ENCODE results near the gene HLA-DMA. TPM values are rescaled to one million over a fixed set of nuclear protein-coding genes. Genes with fewer than 3 reads are reported as not detected.
A peak's percentile ranks its signal among the peaks of the same experiment; 100 is the strongest.

HLA-DMA gene
- total and polyA plus RNA-seq, 9 of the 15 experiments (the other 6 are each of a cell fraction or from before 2014, with no cell fraction given): 0.13 to 0.83 (median 0.51) TPM

DNA sequence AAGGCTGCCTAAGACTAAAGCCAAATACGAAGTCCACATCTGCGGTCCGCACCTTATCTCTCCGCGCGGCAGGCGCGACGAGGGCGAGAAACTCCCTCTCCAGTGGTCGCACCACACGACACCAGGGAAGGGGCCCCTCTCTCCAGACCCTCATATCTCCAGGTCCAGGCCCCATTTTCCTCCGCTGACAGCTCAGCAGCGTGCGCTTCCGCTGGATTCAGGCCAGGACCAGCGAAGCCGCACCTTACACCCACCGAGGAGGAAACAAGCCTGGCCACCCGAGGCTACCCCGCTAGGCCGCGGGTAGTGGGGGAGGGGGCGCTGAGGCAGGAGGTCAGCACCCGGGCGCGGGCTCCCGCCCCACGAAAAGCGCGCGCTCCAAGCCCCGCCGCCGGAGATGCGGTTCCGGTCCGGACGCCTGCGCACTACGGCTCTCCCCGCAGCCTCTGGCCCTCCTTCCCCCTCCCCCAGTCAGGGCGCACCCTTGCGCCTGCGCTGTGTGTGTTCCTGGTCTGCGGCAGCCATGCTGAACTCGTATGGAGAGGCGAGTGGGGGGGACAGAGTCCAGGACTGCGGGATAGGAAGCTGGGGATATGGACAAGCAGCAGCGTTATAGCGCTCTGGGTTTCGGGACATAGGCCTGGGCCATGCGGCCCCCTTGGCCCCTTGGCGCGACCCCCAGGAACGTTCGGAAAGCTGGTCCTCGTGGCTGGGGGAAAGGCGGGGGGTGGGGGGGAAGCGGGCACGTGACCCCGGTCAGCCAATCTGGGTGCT, 15.4 kb upstream of the HLA-DMA start, which contains the start of gene BRD2 (continued):
- TF ChIP-seq C11orf30 (IDR thresholded peaks at IDR 0.05; ENCODE audit: low read depth): no peak
- peak; percentile 100 for TF ChIP-seq NRF1 (conservative IDR thresholded peaks at IDR 0.05 in 1 of 2, IDR thresholded peaks at IDR 0.05 in 1 of 2)
- TF ChIP-seq ILF3 (IDR thresholded peaks at IDR 0.05; ENCODE audit: borderline replicate concordance): no peak
- no peak for TF ChIP-seq ZNF282 (CRISPR knock-in tag; IDR thresholded peaks at IDR 0.05)
- TF ChIP-seq, protein P1, sequence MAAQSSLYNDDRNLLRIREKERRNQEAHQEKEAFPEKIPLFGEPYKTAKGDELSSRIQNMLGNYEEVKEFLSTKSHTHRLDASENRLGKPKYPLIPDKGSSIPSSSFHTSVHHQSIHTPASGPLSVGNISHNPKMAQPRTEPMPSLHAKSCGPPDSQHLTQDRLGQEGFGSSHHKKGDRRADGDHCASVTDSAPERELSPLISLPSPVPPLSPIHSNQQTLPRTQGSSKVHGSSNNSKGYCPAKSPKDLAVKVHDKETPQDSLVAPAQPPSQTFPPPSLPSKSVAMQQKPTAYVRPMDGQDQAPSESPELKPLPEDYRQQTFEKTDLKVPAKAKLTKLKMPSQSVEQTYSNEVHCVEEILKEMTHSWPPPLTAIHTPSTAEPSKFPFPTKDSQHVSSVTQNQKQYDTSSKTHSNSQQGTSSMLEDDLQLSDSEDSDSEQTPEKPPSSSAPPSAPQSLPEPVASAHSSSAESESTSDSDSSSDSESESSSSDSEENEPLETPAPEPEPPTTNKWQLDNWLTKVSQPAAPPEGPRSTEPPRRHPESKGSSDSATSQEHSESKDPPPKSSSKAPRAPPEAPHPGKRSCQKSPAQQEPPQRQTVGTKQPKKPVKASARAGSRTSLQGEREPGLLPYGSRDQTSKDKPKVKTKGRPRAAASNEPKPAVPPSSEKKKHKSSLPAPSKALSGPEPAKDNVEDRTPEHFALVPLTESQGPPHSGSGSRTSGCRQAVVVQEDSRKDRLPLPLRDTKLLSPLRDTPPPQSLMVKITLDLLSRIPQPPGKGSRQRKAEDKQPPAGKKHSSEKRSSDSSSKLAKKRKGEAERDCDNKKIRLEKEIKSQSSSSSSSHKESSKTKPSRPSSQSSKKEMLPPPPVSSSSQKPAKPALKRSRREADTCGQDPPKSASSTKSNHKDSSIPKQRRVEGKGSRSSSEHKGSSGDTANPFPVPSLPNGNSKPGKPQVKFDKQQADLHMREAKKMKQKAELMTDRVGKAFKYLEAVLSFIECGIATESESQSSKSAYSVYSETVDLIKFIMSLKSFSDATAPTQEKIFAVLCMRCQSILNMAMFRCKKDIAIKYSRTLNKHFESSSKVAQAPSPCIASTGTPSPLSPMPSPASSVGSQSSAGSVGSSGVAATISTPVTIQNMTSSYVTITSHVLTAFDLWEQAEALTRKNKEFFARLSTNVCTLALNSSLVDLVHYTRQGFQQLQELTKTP (IDR thresholded peaks at IDR 0.05; ENCODE audit: low read depth in 1 of 2, partially characterized antibody in 2 of 2): peak in 1 of 2 experiments; percentile 48
- TF ChIP-seq, protein P2, sequence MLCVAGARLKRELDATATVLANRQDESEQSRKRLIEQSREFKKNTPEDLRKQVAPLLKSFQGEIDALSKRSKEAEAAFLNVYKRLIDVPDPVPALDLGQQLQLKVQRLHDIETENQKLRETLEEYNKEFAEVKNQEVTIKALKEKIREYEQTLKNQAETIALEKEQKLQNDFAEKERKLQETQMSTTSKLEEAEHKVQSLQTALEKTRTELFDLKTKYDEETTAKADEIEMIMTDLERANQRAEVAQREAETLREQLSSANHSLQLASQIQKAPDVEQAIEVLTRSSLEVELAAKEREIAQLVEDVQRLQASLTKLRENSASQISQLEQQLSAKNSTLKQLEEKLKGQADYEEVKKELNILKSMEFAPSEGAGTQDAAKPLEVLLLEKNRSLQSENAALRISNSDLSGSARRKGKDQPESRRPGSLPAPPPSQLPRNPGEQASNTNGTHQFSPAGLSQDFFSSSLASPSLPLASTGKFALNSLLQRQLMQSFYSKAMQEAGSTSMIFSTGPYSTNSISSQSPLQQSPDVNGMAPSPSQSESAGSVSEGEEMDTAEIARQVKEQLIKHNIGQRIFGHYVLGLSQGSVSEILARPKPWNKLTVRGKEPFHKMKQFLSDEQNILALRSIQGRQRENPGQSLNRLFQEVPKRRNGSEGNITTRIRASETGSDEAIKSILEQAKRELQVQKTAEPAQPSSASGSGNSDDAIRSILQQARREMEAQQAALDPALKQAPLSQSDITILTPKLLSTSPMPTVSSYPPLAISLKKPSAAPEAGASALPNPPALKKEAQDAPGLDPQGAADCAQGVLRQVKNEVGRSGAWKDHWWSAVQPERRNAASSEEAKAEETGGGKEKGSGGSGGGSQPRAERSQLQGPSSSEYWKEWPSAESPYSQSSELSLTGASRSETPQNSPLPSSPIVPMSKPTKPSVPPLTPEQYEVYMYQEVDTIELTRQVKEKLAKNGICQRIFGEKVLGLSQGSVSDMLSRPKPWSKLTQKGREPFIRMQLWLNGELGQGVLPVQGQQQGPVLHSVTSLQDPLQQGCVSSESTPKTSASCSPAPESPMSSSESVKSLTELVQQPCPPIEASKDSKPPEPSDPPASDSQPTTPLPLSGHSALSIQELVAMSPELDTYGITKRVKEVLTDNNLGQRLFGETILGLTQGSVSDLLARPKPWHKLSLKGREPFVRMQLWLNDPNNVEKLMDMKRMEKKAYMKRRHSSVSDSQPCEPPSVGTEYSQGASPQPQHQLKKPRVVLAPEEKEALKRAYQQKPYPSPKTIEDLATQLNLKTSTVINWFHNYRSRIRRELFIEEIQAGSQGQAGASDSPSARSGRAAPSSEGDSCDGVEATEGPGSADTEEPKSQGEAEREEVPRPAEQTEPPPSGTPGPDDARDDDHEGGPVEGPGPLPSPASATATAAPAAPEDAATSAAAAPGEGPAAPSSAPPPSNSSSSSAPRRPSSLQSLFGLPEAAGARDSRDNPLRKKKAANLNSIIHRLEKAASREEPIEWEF (CRISPR knock-in tag; IDR thresholded peaks at IDR 0.05): no peak; the same call in 1 of the 2 replicates
- TF ChIP-seq, protein P3, sequence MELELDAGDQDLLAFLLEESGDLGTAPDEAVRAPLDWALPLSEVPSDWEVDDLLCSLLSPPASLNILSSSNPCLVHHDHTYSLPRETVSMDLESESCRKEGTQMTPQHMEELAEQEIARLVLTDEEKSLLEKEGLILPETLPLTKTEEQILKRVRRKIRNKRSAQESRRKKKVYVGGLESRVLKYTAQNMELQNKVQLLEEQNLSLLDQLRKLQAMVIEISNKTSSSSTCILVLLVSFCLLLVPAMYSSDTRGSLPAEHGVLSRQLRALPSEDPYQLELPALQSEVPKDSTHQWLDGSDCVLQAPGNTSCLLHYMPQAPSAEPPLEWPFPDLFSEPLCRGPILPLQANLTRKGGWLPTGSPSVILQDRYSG (tag; conservative IDR thresholded peaks at IDR 0.05; ENCODE audit: low read depth): peak; percentile 55; the same call in 1 of the 2 replicates
- TF ChIP-seq SAFB (IDR thresholded peaks at IDR 0.05; ENCODE audit: borderline replicate concordance, low read depth, low read length): peak; percentile 70; the same call in 1 of the 2 replicates
- TF ChIP-seq ZEB2 (IDR thresholded peaks at IDR 0.05): peak; percentile 9; the same call in 1 of the 2 replicates
- TF ChIP-seq, protein P4, sequence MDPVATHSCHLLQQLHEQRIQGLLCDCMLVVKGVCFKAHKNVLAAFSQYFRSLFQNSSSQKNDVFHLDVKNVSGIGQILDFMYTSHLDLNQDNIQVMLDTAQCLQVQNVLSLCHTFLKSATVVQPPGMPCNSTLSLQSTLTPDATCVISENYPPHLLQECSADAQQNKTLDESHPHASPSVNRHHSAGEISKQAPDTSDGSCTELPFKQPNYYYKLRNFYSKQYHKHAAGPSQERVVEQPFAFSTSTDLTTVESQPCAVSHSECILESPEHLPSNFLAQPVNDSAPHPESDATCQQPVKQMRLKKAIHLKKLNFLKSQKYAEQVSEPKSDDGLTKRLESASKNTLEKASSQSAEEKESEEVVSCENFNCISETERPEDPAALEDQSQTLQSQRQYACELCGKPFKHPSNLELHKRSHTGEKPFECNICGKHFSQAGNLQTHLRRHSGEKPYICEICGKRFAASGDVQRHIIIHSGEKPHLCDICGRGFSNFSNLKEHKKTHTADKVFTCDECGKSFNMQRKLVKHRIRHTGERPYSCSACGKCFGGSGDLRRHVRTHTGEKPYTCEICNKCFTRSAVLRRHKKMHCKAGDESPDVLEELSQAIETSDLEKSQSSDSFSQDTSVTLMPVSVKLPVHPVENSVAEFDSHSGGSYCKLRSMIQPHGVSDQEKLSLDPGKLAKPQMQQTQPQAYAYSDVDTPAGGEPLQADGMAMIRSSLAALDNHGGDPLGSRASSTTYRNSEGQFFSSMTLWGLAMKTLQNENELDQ (CRISPR knock-in tag; IDR thresholded peaks at IDR 0.05; ENCODE audit: borderline replicate concordance): peak; percentile 79; the same call in 1 of the 2 replicates
- TF ChIP-seq POLR2AphosphoS5 (IDR thresholded peaks at IDR 0.05; ENCODE audit: control insufficient read depth, insufficient read depth, low read depth, low read length): peak; percentile 55; the same call in 1 of the 2 replicates

Measured in K562 (cell line).